DOHH2 (cell line): ENCODE data around the gene SLC5A4.
A peak's percentile ranks its signal among the peaks of the same experiment; 100 is the strongest.

Experiments
- H3F3A ChIP-seq: fragments of 200-600 bp; sonication (generic), shearing (Covaris generic); 2 replicates; pipeline ENCODE4 v1.6.0; 2016; ENCODE audit warnings: antibody characterized with exemption, mild to moderate bottlenecking; ENCODE audit not compliant: control insufficient read depth, insufficient read depth
- H3K27ac ChIP-seq: fragments of 200-600 bp; sonication (generic); 2 replicates; pipeline ENCODE4 v1.5.1; 2014; ENCODE audit warnings: low read depth, mild to moderate bottlenecking, low read length, moderate library complexity
- H3K27me3 ChIP-seq: fragments of 200-600 bp; sonication (generic); 2 replicates; pipeline ENCODE4 v1.6.1; 2014; ENCODE audit warnings: mild to moderate bottlenecking, low read length, mixed read lengths; ENCODE audit not compliant: control insufficient read depth
- H3K36me3 ChIP-seq: fragments of 200-600 bp; sonication (generic); 2 replicates; pipeline ENCODE4 v1.6.1; 2014; ENCODE audit warnings: mild to moderate bottlenecking, low read length, moderate library complexity, mixed read lengths; ENCODE audit not compliant: control insufficient read depth
- H3K4me1 ChIP-seq: fragments of 200-600 bp; sonication (generic); 2 replicates; pipeline ENCODE4 v1.6.1; 2014; ENCODE audit warnings: mild to moderate bottlenecking, low read length, mixed read lengths; ENCODE audit not compliant: control insufficient read depth
- H3K4me2 ChIP-seq: fragments of 200-600 bp; sonication (generic); 2 replicates; pipeline ENCODE4 v1.6.0; 2014; ENCODE audit warnings: mild to moderate bottlenecking, low read length, moderate library complexity
- H3K4me3 ChIP-seq: fragments of 200-600 bp; sonication (generic); 2 replicates; pipeline ENCODE4 v1.5.1; 2014; ENCODE audit warnings: mild to moderate bottlenecking, low read length, mixed read lengths
- H3K79me2 ChIP-seq: fragments of 200-600 bp; sonication (generic); 2 replicates; pipeline ENCODE4 v1.6.1; 2014; ENCODE audit warnings: mild to moderate bottlenecking, low read length, mixed read lengths; ENCODE audit not compliant: control insufficient read depth
- H3K9me2 ChIP-seq: fragments of 200-600 bp; sonication (generic); replicated peaks from 2 replicates; pipeline ENCODE4 v1.6.1; 2014; ENCODE audit warnings: mild to moderate bottlenecking, low read length, mixed read lengths; ENCODE audit not compliant: control insufficient read depth
- H3K9me3 ChIP-seq: fragments of 200-600 bp; sonication (generic); 2 replicates; pipeline ENCODE4 v1.6.1; 2014; ENCODE audit warnings: antibody characterized with exemption, low read length, mixed read lengths; ENCODE audit not compliant: control insufficient read depth, insufficient read depth
- H4K20me1 ChIP-seq: fragments of 200-600 bp; sonication (generic); 2 replicates; pipeline ENCODE4 v1.6.0; 2014; ENCODE audit warnings: low read depth, mild to moderate bottlenecking, antibody characterized with exemption, low read length, moderate library complexity; ENCODE audit not compliant: control insufficient read depth, insufficient read depth
- CTCF ChIP-seq: fragments of 200-600 bp; sonication (generic); IDR thresholded peaks from one replicate; pipeline ENCODE4 v1.5.1; 2014; ENCODE audit warnings: antibody characterized with exemption, mild to moderate bottlenecking, low read depth, low read length; ENCODE audit not compliant: poor library complexity, severe bottlenecking
- EZH2phosphoT487 ChIP-seq: fragments of 200-600 bp; sonication (generic); IDR thresholded peaks from 2 replicates; pipeline ENCODE4 v1.6.1; 2017; ENCODE audit warnings: borderline replicate concordance, mild to moderate bottlenecking, antibody characterized with exemption, low read length, moderate library complexity, mixed read lengths

SLC5A4 gene

DNA sequence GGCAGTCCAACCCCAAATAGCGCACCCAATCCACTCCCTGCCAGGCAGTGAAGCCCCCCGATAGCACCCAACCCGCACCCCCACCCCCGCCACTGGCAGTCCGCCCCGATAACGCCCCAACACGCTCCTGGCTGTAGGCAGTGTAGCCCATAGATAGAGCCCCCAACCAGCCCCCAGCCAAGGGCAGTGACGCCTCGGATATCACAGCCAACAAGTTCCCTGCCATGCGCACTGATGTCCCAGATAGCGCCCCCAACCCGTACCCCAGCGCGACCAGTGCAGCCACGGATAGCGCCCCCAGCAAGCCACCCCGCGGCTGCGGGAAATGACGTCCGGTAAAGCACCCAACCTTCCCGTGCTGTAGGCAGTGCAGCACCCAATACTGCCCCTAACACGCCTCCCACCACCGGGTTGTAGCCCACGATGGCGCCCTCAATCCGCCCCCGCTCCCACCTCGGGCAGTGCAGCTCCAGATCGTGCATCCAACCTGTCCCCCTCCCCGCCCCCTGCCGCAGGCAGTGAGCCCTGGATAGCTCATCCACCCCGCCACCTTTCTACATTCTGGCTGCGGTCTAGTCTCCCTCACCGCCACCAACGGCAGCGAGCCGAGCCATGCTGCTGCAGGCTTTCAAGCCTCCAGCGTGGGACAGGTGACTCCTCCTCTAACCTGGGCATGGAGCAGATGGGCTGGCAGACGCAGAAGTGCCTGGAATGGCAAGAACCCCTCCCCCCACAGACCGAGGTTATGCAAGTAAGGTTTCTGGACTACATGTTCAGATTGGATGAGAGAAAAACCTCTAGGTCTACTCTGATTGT lies 50.9 kb downstream of the SLC5A4 start:
- Histone ChIP-seq H3K27me3 (no peaks in the 10 kb centered on the region), H4K20me1 (no peaks in the 10 kb centered on the region), H3F3A (no peaks in the 10 kb centered on the region), H3K27ac (no peak overlapping the region), H3K9me2 (no peaks in the 10 kb centered on the region), H3K4me3 (no peak overlapping the region), H3K79me2 (no peaks in the 10 kb centered on the region), H3K4me1 (no peaks in the 10 kb centered on the region), H3K36me3 (no peaks in the 10 kb centered on the region), H3K4me2 (no peak overlapping the region), H3K9me3 (no peaks in the 10 kb centered on the region)
- TF ChIP-seq EZH2phosphoT487 (no peak), CTCF (no peak)

DNA sequence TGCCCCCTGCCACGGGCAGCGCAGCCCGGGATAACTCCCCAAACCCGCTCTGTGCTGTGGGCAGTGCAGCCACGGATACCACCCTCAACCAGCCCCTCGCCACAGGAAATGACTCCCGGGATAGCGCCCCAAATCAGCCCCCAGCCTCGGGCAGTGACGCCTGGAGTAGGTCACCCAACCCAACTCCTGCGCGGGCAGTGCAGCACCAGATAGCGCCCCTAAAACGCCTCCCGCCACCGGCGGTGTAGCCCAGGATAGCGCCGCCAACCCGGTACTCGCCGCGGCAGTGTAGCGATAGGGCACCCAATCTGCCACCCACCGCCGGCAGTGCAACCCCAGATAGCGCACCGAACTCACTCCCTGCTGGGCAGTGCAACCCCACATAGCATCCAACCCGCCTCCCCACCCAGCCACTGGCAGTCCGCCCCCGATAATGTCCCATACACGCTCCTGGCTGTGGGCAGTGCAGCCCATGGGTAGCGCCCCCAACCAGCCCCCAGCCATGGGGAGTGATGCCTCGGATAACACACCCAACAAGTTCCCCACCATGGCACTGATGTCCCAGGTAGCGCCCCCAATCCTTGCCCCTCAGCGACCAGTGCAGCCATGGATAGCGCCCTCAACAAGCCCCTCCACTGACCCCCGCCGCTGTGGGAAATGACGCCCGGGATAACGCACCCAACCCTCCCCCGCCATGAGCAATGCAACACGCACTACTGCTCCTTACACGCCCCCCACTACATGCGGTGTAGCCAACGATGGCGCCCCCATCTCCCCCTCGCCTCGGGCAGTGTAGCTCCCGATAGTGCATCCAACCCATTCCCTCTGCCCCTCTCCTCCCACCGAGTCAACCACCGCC lies 51.7 kb downstream of the SLC5A4 start:
- H3K4me1 ChIP-seq = no peaks in the 10 kb centered on the region
- H4K20me1 ChIP-seq = no peaks in the 10 kb centered on the region
- H3K9me2 ChIP-seq = no peaks in the 10 kb centered on the region
- H3K9me3 ChIP-seq = no peaks in the 10 kb centered on the region
- H3K4me2 ChIP-seq = no peak overlapping the region
- H3K36me3 ChIP-seq = no peaks in the 10 kb centered on the region
- H3K4me3 ChIP-seq = no peak overlapping the region
- H3F3A ChIP-seq = no peaks in the 10 kb centered on the region
- H3K27me3 ChIP-seq = no peaks in the 10 kb centered on the region
- no peak overlapping the region for H3K27ac ChIP-seq
- H3K79me2 ChIP-seq = no peaks in the 10 kb centered on the region
- TF ChIP-seq CTCF (no peak), EZH2phosphoT487 (no peak)

GRCh38 chr22:32202539-32203180 lies 52.5 kb downstream of the SLC5A4 start:
- Histone ChIP-seq H3K4me1 (no peaks in the 10 kb centered on the region), H3K9me2 (no peaks in the 10 kb centered on the region), H3K9me3 (no peaks in the 10 kb centered on the region), H3K27me3 (no peaks in the 10 kb centered on the region), H3K36me3 (no peaks in the 10 kb centered on the region), H3K4me2 (no peak overlapping the region), H3K79me2 (no peaks in the 10 kb centered on the region), H3K4me3 (no peak overlapping the region), H3K27ac (no peak overlapping the region), H4K20me1 (no peaks in the 10 kb centered on the region), H3F3A (no peaks in the 10 kb centered on the region)
- TF ChIP-seq EZH2phosphoT487 (no peak), CTCF (peak; percentile 55)
